ENCODE data around the gene DIAPH3.

DIAPH3 gene

GRCh38 chr13:60009300-60010253, 154.2 kb downstream of the DIAPH3 start:
- H3K27ac ChIP-seq: no peak overlapping the region
- H3K9me3 ChIP-seq: no peaks in the 10 kb centered on the region
- H4K20me1 ChIP-seq: no peaks in the 10 kb centered on the region
- no peaks in the 10 kb centered on the region for H3K4me1 ChIP-seq
- H3K27me3 ChIP-seq: no peaks in the 10 kb centered on the region
- H3K4me2 ChIP-seq: no peak overlapping the region
- no peak overlapping the region for H3K4me3 ChIP-seq
- no peak for TF ChIP-seq Cebpa-rat (IDR thresholded peaks at IDR 0.05)
- no peak overlapping the region for H3K9ac ChIP-seq
- peaks cover 13% of the 10 kb centered on the region; the same call in 1 of the 2 replicates for H3K36me3 ChIP-seq

DNA sequence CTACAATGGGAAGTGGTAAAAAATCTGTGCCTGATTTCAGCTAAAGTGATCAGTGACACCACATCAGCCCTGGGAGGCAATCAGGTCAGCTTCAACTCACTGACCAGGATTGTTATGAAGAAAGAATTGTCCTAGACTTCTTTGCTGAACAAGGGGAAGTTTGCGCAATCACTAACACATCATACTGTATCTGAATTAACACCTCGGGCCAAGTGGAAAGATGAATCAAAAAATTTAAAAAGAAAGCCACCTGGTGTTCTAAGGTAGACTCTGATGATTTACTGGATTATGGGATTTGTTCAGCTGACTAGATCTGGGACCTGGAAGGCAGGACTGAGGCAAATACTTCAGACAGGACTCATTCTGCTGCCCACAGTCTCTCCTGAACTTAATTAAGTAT, 161.8 kb downstream of the DIAPH3 start:
- Histone ChIP-seq H3K9me3 (no peaks in the 10 kb centered on the region), H3K27ac (no peak overlapping the region), H3K27me3 (no peaks in the 10 kb centered on the region), H3K36me3 (peaks cover 13% of the 10 kb centered on the region), H3K4me2 (no peak overlapping the region), H4K20me1 (no peaks in the 10 kb centered on the region), H3K4me1 (no peaks in the 10 kb centered on the region), H3K9ac (no peak overlapping the region), H3K4me3 (no peak overlapping the region)
- TF ChIP-seq Cebpa-rat (IDR thresholded peaks at IDR 0.05): no peak

GRCh38 chr13:60000976-60001375, 162.8 kb downstream of the DIAPH3 start:
- no peaks in the 10 kb centered on the region for H3K27me3 ChIP-seq

DNA sequence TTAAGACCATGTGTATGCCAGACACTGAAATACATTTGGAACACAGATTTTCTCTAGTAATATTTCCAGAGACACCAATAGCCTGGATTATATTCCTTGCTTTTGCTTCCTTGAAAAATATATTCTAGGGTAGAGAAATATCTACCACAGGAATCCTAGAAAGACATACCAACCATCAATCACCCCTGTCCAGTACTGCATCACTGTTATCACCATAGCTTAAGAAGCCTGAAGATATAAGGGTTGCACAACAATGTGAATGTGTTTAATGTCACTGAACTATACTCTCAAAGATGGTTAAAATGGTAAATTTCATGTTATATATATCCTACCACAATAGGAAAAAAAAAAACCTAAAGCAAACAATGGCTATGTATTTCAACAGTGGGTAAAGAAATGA, 163.6 kb downstream of the DIAPH3 start:
- Histone ChIP-seq H3K4me2 (no peak overlapping the region), H3K4me1 (no peaks in the 10 kb centered on the region), H3K9me3 (no peaks in the 10 kb centered on the region), H3K36me3 (peaks cover 7% of the 10 kb centered on the region; the same call in 1 of the 2 replicates), H3K4me3 (no peak overlapping the region), H3K27ac (no peak overlapping the region), H4K20me1 (no peaks in the 10 kb centered on the region), H3K9ac (no peak overlapping the region), H3K27me3 (no peaks in the 10 kb centered on the region)
- TF ChIP-seq Cebpa-rat (IDR thresholded peaks at IDR 0.05): no peak

More at GRCh38 chr13:60000976-60001375, 162.8 kb downstream of the DIAPH3 start:
- H3K36me3 ChIP-seq: peaks cover 7% of the 10 kb centered on the region; the same call in 1 of the 2 replicates
- no peaks in the 10 kb centered on the region for H3K9me3 ChIP-seq
- H3K9ac ChIP-seq: no peak overlapping the region
- H3K4me1 ChIP-seq: no peaks in the 10 kb centered on the region
- H3K4me2 ChIP-seq: no peak overlapping the region
- H3K4me3 ChIP-seq: no peak overlapping the region
- no peak overlapping the region for H3K27ac ChIP-seq
- no peaks in the 10 kb centered on the region for H4K20me1 ChIP-seq
- TF ChIP-seq Cebpa-rat (IDR thresholded peaks at IDR 0.05): no peak

DNA sequence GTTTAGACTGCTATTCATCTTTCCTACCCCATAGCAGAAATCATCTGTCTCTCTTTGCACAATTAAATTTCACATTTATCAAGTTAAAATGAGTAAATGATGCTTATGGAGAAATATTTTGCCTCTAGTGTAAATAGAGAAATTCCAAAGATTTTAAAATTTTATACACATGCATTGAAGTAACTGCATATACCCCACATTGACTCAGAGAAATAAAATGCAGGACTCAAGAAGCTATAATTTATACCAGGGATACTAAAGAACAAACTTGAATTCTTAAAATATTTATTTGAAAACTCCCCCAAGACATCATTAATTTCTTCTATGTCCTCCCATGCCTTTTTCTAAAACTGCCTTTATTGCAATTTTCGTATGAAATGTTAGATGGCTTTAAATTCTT, 165.8 kb downstream of the DIAPH3 start:
- Histone ChIP-seq H4K20me1 (no peaks in the 10 kb centered on the region), H3K9me3 (no peaks in the 10 kb centered on the region), H3K9ac (no peak overlapping the region), H3K27ac (no peak overlapping the region), H3K4me2 (no peak overlapping the region), H3K36me3 (peaks cover 7% of the 10 kb centered on the region; the same call in 1 of the 2 replicates), H3K27me3 (no peaks in the 10 kb centered on the region), H3K4me1 (no peaks in the 10 kb centered on the region), H3K4me3 (no peak overlapping the region)
- TF ChIP-seq Cebpa-rat (IDR thresholded peaks at IDR 0.05): no peak

DNA sequence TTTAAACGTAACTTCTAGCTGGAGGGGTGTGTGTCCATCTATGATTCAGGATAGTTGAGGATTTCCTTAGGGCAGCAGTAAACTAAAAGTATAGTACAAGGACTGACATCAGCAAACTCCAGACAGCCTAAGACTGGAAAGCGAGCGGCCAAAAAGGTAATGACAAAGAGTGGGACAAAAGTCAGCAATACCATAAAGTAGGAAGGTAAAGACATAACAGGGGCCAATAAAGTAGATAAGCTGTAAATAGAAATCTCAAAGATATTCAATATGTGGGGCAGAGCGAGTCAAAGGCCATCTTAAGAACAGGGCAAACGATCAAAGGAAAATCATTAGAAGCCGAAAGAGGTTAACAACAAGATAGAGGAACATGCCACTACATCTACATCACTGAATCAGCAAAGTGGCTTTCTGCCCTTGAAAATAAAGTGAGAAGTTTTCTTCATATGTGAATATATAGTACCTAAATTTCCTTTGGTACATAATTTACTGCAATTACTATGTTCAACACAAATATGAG, 167.2 kb downstream of the DIAPH3 start:
- no peak overlapping the region for H3K4me3 ChIP-seq
- no peaks in the 10 kb centered on the region for H3K27me3 ChIP-seq
- no peak overlapping the region for H3K9ac ChIP-seq
- no peaks in the 10 kb centered on the region for H3K9me3 ChIP-seq
- no peak overlapping the region for H3K27ac ChIP-seq
- no peaks in the 10 kb centered on the region for H3K4me1 ChIP-seq
- H4K20me1 ChIP-seq: no peaks in the 10 kb centered on the region
- peaks cover 1% of the 10 kb centered on the region; the same call in 1 of the 2 replicates for H3K36me3 ChIP-seq
- no peak for TF ChIP-seq Cebpa-rat (IDR thresholded peaks at IDR 0.05)
- H3K4me2 ChIP-seq: no peak overlapping the region

- no peaks in the 10 kb centered on the region for H3K27me3 ChIP-seq
- H3K4me3 ChIP-seq: no peak overlapping the region
- no peak overlapping the region for H3K4me2 ChIP-seq
- no peaks in the 10 kb centered on the region for H3K4me1 ChIP-seq
- no peak overlapping the region for H3K27ac ChIP-seq
- H3K36me3 ChIP-seq: peaks cover 5% of the 10 kb centered on the region; the same call in 1 of the 2 replicates
- H3K9ac ChIP-seq: no peak overlapping the region
- no peaks in the 10 kb centered on the region for H4K20me1 ChIP-seq
- H3K9me3 ChIP-seq: no peaks in the 10 kb centered on the region
- TF ChIP-seq Cebpa-rat (IDR thresholded peaks at IDR 0.05): no peak
Measured at GRCh38 chr13:59991395-59991794, 172.3 kb downstream of the DIAPH3 start.

DNA sequence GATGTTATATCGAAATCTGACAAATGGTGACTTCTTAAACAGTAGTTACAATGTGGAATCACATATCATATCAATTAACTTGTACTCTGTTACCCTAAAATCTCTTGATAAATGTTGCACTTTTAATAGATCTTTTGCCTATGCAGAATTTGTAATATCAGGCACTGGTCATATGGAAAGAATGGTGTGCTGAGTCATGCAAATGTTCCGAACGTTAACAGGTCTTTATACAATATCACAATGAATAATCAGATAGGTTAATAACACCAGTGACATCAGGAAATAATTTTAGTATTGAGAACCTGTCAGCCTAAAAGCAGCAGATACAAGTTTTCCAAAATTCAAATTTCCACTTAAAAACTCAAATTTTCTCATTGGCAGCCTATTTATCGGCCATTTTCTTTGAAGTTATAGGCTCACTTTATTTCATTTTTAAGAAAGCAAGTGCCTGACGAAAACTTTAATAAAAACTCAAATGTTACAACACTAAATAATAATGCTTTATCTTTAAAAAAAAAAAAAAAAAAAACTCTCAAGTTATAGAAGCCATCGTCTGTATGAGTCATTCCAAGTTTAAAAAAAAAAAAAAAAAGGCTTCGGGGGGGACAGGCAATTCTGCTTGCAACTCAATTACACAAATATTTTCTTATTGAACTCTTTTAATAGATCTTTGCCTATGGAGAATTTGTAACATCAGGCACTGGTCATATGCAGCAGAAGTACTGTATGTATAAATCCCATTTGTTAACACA, 180.9 kb downstream of the DIAPH3 start:
- no peak overlapping the region for H3K9ac ChIP-seq
- H3K27ac ChIP-seq: no peak overlapping the region
- H3K4me1 ChIP-seq: no peaks in the 10 kb centered on the region
- no peak overlapping the region for H3K4me2 ChIP-seq
- H3K27me3 ChIP-seq: no peaks in the 10 kb centered on the region
- no peaks in the 10 kb centered on the region for H3K9me3 ChIP-seq
- no peak for TF ChIP-seq Cebpa-rat (IDR thresholded peaks at IDR 0.05)
- H3K36me3 ChIP-seq: no peaks in the 10 kb centered on the region
- H3K4me3 ChIP-seq: no peak overlapping the region
- no peaks in the 10 kb centered on the region for H4K20me1 ChIP-seq

- Histone ChIP-seq H3K36me3 (no peaks in the 10 kb centered on the region), H4K20me1 (no peaks in the 10 kb centered on the region), H3K4me2 (no peak overlapping the region), H3K4me3 (no peak overlapping the region), H3K9ac (no peak overlapping the region), H3K4me1 (no peaks in the 10 kb centered on the region), H3K27me3 (no peaks in the 10 kb centered on the region), H3K9me3 (no peaks in the 10 kb centered on the region), H3K27ac (no peak overlapping the region)
- no peak for TF ChIP-seq Cebpa-rat (IDR thresholded peaks at IDR 0.05)
Measured at GRCh38 chr13:59979589-59979988, 184.1 kb downstream of the DIAPH3 start.

DNA sequence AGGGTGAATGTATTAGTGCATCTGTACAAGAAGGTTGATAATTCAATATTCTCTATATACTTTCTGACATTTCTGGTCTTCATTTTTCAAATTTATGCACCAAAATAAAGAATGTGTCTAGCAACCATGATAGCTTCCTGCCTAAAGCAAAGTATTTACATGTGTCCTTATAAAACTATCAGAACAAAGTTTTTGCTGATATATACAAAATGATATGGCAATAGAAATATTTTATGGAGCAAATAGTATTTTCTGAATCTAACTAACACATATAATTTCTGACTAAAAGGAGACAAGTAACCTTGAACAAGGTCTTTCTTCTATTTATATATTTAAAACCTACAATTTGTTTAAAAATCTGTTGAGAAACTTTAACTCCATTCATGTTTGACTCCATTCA, 184.9 kb downstream of the DIAPH3 start:
- H3K4me1 ChIP-seq: no peaks in the 10 kb centered on the region
- no peaks in the 10 kb centered on the region for H4K20me1 ChIP-seq
- H3K4me2 ChIP-seq: no peak overlapping the region
- H3K27me3 ChIP-seq: no peaks in the 10 kb centered on the region
- no peak for TF ChIP-seq Cebpa-rat (IDR thresholded peaks at IDR 0.05)
- H3K36me3 ChIP-seq: no peaks in the 10 kb centered on the region
- no peak overlapping the region for H3K27ac ChIP-seq
- no peaks in the 10 kb centered on the region for H3K9me3 ChIP-seq
- H3K4me3 ChIP-seq: no peak overlapping the region
- H3K9ac ChIP-seq: no peak overlapping the region
